T-helper 2 cell (primary cell): ENCODE data around the gene PTPRN2.
"Not testable (repeated sequence)": the region's sequence is repeated elsewhere in the genome, so short reads cannot be mapped to it uniquely, and the experiment has no call there.

Experiments used
- DNase-seq, 5 experiments: peaks; one replicate each; pipeline versions ENCODE4 v3.0.0 to v3.0.0-alpha.2; 2012 to 2022

PTPRN2 gene

DNA sequence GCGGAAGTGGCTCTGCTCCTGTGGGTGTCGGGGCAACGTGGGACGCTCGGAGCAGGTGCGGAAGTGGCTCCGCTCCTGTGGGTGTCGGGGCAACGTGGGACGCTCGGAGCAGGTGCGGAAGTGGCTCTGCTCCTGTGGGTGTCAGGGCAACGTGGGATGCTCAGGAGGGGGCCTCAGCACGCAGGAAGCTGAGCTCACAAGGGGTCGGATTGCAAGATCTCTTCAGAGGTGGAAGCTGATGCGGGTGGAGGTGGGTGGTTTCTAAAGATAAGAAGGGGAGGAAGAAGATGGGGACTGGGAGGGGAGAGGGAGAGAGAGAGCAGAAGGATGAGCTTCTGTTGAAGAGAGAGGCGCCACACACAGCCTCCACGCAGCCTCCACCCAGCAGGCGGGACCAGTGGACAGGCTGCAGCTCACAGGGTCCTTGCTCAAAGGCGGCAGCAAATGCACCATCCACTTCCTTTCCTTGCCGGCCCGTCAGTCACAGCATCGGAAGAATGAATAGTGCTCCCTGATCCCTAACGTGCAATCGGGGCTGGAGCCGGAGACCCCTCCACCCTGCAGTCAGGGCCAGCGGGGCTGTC lies 78.7 kb downstream of the PTPRN2 start:
- no peak for DNase-seq

DNA sequence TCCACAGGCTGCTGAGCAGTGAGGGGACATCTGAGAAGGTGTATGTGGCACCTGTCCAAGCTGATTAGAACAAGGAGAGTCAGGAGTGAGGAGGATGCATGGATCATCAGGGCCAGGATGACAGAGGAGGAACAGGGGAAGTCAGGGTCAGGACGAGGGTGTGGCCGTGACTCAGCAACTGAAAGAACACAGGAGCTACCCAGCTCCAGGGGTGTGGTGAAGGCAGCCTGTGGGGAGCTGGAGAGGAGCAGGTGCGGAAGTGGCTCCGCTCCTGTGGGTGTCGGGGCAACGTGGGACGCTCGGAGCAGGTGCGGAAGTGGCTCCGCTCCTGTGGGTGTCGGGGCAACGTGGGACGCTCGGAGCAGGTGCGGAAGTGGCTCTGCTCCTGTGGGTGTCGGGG lies 79.3 kb downstream of the PTPRN2 start:
- not testable (repeated sequence) for DNase-seq

GRCh38 chr7:158507917-158508316 lies 79.7 kb downstream of the PTPRN2 start:
- DNase-seq, result no peak

- DNase-seq, result not testable (repeated sequence)
These were observed 80.4 kb downstream of the PTPRN2 start for GRCh38 chr7:158507175-158507574.

DNA sequence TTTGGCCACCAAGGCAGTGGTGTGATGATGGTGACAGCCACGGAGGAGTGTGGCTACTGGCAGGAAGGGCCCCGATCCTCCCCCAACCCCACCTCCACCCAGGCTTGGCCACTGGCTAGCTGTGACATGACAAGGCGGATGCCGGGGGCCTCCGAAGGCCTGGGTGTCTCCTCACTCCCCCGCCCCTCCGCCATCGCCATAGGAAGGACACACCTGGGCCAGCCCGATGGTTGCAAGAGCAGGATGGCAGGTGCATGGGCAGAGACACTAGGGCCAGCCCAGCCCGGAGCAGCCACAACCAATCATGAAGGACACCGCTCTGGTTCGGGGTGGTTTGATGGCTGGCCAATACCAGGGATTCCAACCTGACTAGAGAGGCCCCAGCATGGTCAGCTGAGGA lies 81.0 kb downstream of the PTPRN2 start:
- no peak for DNase-seq

DNA sequence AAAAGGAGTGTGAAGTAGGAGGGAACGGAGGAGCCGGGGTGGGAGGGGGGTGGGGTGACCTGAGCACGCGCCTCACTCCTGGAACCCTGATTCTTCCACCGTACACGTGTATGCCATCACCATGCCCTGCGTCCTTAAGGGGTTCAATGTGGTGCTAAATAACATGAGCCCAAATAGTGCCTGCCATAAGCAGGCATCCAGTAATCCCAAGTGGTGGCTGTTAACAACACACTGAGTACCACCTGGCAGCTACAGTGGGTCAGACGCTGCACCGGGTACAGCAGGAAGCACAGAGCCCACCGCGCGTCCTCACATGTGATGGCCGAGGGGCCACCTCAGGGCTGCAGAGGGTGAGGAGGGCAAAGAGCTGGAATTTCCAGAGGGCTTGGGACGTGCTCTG lies 81.9 kb downstream of the PTPRN2 start:
- DNase-seq, result no peak

DNA sequence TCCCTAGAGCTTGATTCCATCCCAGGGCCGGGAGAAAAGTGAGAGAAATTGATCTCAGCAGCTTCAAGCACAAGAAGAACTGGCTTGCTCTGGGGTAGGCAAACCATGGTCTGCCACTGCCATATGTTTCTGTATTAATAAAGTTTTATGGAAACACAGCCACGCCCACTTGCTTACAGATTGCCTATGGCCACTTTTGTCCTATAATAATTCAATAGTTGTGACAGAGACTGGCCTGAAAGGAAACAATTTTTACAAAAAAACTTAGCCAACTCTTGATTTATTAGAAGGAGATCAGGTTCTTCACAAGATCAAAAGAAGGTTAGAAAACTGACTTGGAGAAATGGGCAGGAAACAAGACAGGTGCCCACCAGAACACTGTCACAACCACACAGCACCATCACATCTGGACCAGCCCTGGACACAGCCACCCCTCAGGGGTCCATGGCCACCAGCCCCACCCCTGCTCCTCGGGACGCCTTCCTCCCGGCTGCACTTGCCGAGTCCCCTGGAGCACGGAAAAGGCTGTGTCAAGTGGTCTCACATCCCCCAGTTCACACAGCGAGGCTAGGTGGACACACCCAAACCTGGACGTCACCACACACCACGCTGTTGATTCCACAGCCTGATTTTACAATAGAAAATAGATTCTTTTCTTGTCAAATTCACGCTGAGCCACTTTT lies 85.4 kb downstream of the PTPRN2 start:
- DNase-seq, result no peak

DNA sequence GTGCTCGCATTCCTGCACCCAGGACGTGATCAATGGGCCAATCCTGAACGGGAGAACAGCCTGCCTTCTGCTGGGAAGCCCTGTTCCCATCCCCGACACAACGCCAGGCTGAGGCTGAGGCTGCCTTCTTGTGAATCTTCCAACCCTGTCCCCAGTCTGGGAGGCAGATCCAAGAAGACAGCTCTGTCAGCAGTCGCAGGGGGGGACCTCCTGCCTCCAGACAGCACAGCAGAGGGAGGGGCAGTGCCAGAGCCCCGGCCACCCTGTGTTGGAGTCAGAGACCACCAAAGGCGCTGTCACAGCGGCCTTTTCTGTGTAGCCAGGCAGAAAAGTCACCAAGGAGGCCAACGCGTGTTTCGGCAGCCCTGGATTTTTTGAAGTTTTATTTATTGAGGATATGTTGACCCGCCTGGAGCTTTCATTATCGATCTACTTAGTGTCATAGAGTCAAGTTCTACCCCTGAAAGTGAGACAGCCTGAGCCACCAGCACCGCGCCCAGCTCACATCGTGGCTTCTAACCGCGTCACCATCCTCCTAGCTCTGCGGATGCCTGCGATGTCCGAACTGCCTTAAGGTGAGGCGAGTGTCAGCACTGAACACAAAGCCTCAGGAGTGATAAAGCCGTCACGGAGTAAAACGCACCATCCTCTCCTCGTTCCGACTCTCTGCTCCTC lies 86.1 kb downstream of the PTPRN2 start:
- no peak for DNase-seq

DNA sequence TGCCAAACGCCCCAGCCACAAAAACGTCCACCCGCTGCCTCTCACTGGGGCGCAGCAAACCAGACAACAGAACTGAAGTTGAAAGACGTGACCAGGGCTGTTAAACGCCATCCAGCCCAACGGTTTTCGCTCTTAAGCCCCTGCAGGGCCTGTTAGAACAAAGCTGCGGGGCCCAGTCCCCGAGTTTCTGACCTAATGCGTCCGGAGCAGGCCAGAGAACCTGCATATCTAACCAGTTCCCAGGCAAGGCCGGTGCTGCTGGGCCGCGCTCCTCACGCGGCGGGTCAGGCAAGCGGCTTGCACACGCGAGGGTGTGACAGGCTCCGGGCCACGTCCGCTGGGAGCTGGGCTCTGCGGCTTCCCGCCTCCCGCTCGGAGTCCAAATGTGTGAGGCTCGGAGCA lies 87.0 kb downstream of the PTPRN2 start:
- DNase-seq, result no peak

DNA sequence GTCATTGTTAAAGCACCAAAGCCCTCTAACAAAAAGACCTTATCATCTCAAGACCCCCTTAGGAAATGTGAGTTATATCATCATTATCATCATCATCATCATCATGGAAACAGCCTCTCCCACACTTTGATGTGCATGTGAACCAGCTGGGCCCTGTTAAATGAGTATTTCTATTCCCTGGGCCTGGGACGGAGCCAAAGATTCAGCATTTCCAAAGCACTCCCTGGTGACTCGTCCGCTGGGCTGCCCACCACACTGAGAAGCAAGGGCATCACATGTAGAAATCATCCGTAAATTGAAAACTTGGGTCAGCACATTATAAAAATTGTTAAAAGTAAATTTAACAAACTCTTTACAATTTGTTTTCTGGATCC lies 88.6 kb downstream of the PTPRN2 start:
- no peak for DNase-seq

- DNase-seq, result no peak
These were observed 89.1 kb downstream of the PTPRN2 start for GRCh38 chr7:158498443-158499081.

- DNase-seq, result no peak
These were observed 90.0 kb downstream of the PTPRN2 start for GRCh38 chr7:158497627-158498026.

DNA sequence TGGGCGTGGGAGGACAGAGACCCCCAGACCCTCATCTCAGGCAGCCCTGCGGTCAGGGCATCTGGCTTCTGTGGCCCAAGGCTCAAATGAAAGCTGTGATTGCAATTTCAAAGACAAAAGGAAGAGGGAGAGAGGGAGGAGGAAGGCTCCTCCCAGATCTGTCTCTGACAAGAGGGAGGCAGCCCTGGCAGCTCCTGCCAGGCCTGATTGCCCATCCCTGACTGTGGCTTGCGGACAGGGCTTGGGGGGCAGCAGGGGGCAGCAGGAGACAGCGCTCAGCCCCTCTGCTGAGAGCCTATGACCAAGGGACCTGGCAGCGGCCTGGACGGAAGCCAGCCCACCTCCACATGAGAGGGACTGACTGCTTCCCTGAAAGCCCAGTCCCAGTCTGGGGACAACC lies 91.8 kb downstream of the PTPRN2 start:
- peak in 1 of 5 experiments; percentile 7 for DNase-seq

GRCh38 chr7:158495216-158495615 lies 92.4 kb downstream of the PTPRN2 start:
- DNase-seq, result no peak

- DNase-seq, result no peak
These were observed 93.0 kb downstream of the PTPRN2 start for GRCh38 chr7:158494643-158495042.

DNA sequence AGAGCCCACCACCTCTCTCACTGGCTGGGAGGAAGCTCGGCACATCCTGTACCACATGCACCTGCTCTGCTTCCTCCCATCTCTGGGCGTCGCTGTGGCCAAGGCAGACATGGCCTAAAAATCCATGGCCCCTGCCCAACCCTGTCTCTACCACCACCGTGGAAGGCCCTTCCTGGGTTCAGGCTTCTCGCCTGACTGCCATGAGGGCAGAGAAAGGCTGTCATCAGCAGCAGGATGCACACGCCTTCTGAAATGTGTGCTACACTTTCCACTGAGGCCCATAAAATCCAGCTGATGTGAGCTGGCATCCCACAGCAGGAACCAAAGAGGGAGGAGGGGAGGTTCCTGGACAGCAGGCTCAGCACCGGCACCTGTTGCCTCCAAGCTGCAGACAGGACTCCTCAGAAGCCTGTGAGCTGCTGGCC lies 93.4 kb downstream of the PTPRN2 start:
- DNase-seq, result peak in 1 of 5 experiments; percentile 32

GRCh38 chr7:158492367-158492764 lies 95.3 kb downstream of the PTPRN2 start:
- no peak for DNase-seq

- no peak for DNase-seq
These were observed 96.5 kb downstream of the PTPRN2 start for GRCh38 chr7:158491094-158491493.

DNA sequence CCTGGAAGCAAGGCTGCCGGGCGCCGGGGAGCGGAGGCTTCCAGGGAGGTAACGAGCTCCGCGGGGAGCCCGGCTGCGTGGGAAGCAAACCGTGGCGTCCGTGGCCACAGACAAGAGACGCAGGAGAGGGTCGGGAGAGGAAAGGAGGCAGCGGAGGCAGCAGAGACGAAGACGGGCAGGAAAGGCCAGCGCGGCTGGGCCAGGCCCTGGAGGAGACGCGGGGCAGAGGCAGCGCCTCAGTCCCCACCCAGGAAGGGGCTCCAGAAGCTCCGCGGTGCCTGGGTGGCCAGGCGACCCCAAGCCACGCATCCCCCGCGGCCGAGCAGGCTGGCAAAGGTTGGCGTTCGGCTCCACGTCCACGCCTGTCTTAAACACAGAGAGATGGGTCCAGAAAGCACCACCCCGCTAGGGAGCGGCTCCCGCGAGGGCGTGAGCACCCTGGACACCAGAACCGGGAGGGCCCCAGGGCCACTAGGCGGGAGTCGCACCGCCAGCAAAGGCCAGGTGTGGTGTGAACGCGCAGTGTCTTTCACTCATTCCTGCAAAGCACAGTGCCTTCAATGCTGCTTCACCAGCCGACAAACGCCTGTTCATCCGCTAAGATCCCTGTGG lies 97.3 kb downstream of the PTPRN2 start:
- DNase-seq, result no peak

GRCh38 chr7:158489462-158490155 lies 98.0 kb downstream of the PTPRN2 start:
- DNase-seq, result no peak

DNA sequence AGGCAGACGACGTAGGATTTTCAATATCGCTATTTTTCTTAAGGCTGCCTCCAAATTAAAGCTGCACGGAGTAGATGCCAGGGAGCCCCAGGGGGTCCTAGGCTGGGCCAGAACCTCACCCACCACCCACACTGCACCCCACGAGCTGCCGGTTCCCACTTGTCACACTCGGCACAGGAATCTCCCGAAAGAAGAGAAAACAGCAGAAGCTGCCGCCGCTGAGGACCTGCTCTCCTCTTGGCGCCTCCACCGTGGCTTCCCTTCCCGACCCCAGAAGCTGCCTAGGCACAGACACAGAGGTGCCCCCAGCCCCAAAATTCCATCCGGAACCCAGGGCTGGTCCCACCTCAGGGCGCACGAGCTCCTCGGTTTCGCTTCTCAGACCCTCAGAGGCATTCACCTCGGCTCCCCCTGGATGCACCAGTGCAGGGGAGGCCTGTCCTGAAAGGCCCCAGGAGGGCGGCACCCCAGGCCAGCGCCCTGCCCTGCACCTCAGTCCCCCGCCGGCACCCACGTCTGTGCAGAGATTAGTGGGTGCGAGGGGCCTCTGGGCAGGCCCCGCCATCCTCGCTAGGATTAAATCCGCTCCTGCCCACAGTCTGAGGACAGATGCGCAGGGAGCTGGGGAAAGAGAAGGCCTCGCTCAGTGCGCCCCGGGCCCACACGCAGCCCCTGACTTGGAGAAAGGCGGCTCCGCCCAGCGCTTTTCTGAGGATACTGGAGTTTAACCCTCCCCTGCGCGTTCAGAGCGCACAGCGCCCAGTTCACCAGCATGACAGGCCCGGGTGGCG lies 99.2 kb downstream of the PTPRN2 start:
- DNase-seq, result no peak

GRCh38 chr7:158487631-158488151 lies 99.9 kb downstream of the PTPRN2 start:
- no peak for DNase-seq
